ENCODE measurements around the gene HOXB7. TPM values are rescaled to one million over a fixed set of nuclear protein-coding genes. Genes with fewer than 3 reads are reported as not detected.

HOXB7 gene
- total RNA-seq, 1 donor from 2014 or later = 0.66 TPM

DNA sequence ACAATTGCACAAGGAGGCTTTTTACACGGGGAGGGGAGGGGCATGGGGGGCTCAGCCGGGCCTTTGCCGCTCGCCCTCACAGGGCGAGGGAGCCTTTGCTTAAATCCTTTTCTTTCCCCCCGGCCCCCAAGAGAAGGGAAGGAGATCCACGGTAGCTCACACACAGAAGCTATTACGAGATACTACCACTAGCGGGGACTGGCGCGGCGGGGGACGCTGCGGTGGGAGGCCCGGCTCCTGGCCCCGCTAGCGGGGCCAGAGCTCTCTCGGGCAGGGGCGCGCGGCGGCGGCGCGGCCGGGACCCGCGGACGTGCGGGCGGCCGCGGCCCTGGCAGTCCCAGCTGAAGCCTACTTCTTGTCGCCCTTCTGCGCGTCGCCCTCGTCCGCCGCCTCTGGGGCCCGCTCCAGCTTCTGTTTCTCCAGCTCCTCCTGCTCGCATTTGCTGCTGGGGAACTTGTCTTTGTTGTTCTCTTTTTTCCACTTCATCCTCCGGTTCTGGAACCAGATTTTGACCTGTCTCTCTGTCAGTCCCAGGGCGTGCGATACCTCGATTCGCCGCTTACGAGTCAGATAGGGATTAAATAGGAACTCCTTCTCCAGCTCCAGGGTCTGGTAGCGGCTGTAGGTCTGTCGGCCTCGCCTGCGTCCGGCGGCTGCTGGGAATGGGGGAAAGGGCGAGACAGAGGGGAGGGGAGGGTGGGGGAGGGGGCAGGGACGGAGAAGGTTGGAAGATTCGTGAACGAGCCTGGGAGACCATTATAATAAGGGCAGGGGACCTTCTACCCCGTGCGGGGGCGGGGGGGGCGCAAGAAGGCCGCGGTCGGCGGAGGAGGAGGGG lies 2.3 kb upstream of the HOXB7 start:
- intact Hi-C loops (cut with micrococcal nuclease) = loop anchor here (1.0 to 10.0 kb wide), 4 partner anchors 16 to 508 kb away; partner anchors contain the start of genes CBX1 and SNX11

GRCh38 chr17:48612456-48612853 lies 1.6 kb upstream of the HOXB7 start:
- intact Hi-C loops (cut with micrococcal nuclease) = loop anchor here (2.0 to 10.0 kb wide), 3 partner anchors 104 to 508 kb away; partner anchors contain the start of genes CBX1 and SNX11

GRCh38 chr17:48611681-48612455 lies 1.1 kb upstream of the HOXB7 start:
- intact Hi-C loops (cut with micrococcal nuclease) = loop anchor here (1.0 to 10.0 kb wide), 5 partner anchors 14 to 587 kb away; partner anchors contain the start of genes CBX1, HOXB9 and SNX11

- intact Hi-C loops (cut with micrococcal nuclease) = loop anchor here (1.0 to 10.0 kb wide), 3 partner anchors 15 to 586 kb away; partner anchors contain the start of genes CBX1, HOXB9 and SNX11
These were observed 396 bp upstream of the HOXB7 start for GRCh38 chr17:48611213-48611612.

- intact Hi-C loops (cut with micrococcal nuclease) = loop anchor here (2.0 to 10.0 kb wide), 2 partner anchors 505 to 585 kb away; partner anchors contain the start of genes CBX1 and SNX11
These were observed 997 bp downstream of the HOXB7 start for GRCh38 chr17:48609759-48610281.

- intact Hi-C loops (cut with micrococcal nuclease) = no loop called here
These were observed 1.8 kb downstream of the HOXB7 start for GRCh38 chr17:48609033-48609432.

GRCh38 chr17:48608494-48608834 lies 2.4 kb downstream of the HOXB7 start:
- intact Hi-C loops (cut with micrococcal nuclease) = no loop called here

GRCh38 chr17:48606892-48607614 lies 3.8 kb downstream of the HOXB7 start:
- intact Hi-C loops (cut with micrococcal nuclease) = no loop called here

GRCh38 chr17:48605991-48606891 lies 4.6 kb downstream of the HOXB7 start:
- intact Hi-C loops (cut with micrococcal nuclease) = no loop called here

- intact Hi-C loops (cut with micrococcal nuclease) = no loop called here
These were observed 5.4 kb downstream of the HOXB7 start for GRCh38 chr17:48605409-48605919.

GRCh38 chr17:48604770-48605329 lies 6.0 kb downstream of the HOXB7 start, which contains the start of gene HOXB6:
Gene HOXB6 (minus strand): TSS chr17:48604986. CDS start chr17:48598150, 6,836 bp downstream.
- intact Hi-C loops (cut with micrococcal nuclease) = no loop called here

DNA sequence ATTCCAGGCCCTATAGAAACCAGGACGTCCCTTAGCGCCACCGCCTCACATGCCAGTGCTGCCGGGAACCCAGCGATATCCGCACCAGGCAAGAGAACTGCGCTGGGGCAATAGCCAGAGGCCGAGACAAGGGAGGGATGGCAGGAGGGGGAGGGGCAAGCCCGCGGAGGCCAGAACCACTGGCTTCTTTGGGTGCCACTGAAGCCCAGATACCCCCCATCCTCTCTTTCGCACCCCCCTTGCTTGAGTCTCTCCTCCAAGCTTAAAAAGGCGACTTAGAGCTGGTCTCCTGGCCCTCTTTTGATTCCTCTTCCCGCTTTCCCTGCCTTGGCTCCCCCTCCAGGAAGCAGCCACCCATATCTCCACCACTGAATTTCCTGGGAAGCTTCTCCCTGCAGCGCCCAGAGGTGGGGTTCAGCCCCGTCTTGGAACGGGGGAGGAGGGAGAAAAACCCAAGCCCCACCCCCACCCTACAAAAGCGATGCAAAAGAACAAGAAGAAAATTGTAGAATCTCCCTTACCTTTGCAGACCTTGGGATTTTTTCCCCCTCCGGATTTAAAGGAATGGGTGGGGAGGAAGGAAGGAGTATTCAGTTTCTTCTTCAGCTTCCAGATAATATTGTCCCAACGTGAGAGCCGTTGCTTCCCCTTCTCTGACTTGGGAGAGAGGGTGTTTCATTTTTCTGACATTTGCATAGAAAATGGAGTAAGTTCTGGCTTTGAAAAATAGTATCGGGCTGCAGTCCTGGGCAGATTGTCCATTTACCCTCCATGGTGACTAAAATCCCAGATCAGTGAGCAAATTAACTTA lies 6.7 kb downstream of the HOXB7 start:
- intact Hi-C loops (cut with micrococcal nuclease) = no loop called here

DNA sequence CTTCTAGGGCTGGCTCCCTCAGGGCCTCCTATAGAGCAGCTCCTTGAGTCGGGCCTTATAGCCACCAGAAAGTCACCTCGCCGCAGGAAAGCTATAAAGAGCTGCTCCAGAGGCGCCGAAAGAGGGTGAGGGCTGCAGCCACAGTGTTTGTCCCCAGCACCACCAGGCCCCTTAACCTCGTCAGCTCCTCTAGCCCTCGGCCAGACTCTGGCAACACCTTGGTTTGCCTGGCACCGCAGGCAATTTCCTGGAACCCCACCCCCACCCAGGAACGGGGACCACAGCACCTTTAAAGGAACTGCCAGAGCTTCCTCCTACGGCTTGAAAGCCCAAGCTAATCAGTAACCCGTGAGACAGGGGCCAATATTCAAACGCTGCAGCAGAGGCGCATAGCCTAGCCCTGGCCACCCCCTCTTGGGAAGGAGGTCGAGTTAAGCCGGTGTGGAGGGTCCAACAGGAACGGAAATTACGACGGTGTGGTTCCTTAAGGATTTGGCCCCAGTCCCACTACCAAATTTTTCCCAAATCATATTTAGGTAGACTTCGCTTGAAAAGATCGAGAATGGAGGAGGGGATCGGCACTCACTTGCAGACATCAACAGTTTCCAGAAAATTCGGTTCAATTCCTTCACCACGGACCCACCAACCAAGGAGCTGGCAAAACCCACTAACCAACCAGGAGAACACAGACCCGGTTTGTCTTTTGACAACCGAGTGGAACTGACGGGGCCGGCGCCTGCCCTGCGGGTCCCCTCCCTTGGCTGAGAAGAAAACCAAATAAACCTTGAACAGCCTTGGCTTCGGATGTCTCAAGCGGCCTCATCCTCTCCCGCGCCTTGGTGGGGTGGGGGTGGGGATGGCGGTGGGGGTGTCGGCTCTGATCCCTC lies 9.0 kb downstream of the HOXB7 start:
- intact Hi-C loops (cut with micrococcal nuclease) = loop anchor here (1.0 kb wide), 1 partner anchor 45 kb away; no protein-coding TSS in a partner anchor

DNA sequence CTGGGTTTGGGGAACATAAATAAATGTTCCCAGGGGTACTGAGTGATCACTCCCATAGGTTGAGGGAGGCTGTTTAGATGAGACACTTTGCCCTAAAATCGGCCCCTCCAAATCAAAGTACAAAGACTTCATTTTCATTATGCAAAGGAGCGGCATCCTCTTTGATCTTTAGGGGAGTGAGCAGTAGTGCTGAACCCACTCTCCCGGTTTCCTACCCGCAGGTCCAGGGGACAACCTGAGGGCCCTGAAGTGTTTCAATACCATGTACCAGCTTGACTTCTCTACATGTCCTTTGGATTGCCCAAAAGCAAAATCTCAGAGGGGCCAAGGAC lies 9.6 kb downstream of the HOXB7 start:
- intact Hi-C loops (cut with micrococcal nuclease) = loop anchor here (1.0 kb wide), 1 partner anchor 45 kb away; no protein-coding TSS in a partner anchor

- intact Hi-C loops (cut with micrococcal nuclease) = loop anchor here (1.0 kb wide), 1 partner anchor 46 kb away; no protein-coding TSS in a partner anchor
These were observed 10.3 kb downstream of the HOXB7 start for GRCh38 chr17:48600244-48601098.

- intact Hi-C loops (cut with micrococcal nuclease) = loop anchor here (5.0 to 10.0 kb wide), 2 partner anchors 33 to 465 kb away; no protein-coding TSS in a partner anchor
These were observed 11.5 kb downstream of the HOXB7 start for GRCh38 chr17:48599354-48599753.
